Upper lobe of left lung (tissue), 6 donors: Measurements from ENCODE around the gene MYO18B. TPM values are rescaled to one million over a fixed set of nuclear protein-coding genes. Genes with fewer than 3 reads are reported as not detected.

Experiments
- ATAC-seq, 2 donors: fragments of 200-7000 bp; cut with Tn5 transposase; one replicate each; pipeline ENCODE4 v1.9.1; 2022; ENCODE audit warnings: mild to moderate bottlenecking in 2 of 2, moderate library complexity in 2 of 2; ENCODE audit not compliant: low FRiP score in 2 of 2
- DNase-seq, 2 donors: peaks; one replicate each; pipeline ENCODE4 v3.0.0-alpha.2; 2019 to 2020
- H3K27ac ChIP-seq, 4 donors: fragments of 200-600 bp; sonication (generic); one replicate each; pipeline ENCODE4 v1.5.1; 2016 to 2019
- H3K27me3 ChIP-seq, 4 donors: fragments of 200-600 bp; sonication (generic); one replicate each; pipeline ENCODE4 v1.5.1; 2017 to 2019
- H3K36me3 ChIP-seq, 4 donors: fragments of 200-600 bp; sonication (generic); one replicate each; pipeline ENCODE4 v1.5.1; 2016 to 2019
- H3K4me1 ChIP-seq, 4 donors: fragments of 200-600 bp; sonication (generic); one replicate each; pipeline ENCODE4 v1.5.1; 2018 to 2019
- H3K4me3 ChIP-seq, 4 donors: fragments of 200-600 bp; sonication (generic); one replicate each; pipeline ENCODE4 v1.5.1; 2017 to 2019; ENCODE audit warnings: mild to moderate bottlenecking in 2 of 4, moderate library complexity in 1 of 4
- H3K9me3 ChIP-seq, 4 donors: fragments of 200-600 bp; sonication (generic); one replicate each; pipeline ENCODE4 v1.5.1; 2018 to 2019
- EP300 ChIP-seq, 4 donors: sonication (generic); formaldehyde crosslinking; IDR thresholded peaks; one replicate each; pipeline ENCODE4 v1.5.1; 2017; ENCODE audit warnings: antibody characterized with exemption in 4 of 4, control low read depth in 2 of 4
- POLR2A ChIP-seq, 4 donors: fragments of 450-650 bp; IDR thresholded peaks; one replicate each; pipeline ENCODE4 v1.5.1; 2016 to 2017; ENCODE audit warnings: antibody characterized with exemption in 4 of 4, mild to moderate bottlenecking in 2 of 4
- POLR2AphosphoS5 ChIP-seq, 2 donors: sonication (generic); formaldehyde crosslinking; IDR thresholded peaks; one replicate each; pipeline ENCODE4 v1.5.1; 2017; ENCODE audit warnings: antibody characterized with exemption in 2 of 2
- WGBS, 2 donors: methylation state at CpG; one replicate each; pipeline ENCODE4 v1.1.5; 2017 to 2018; 5-methylcytosine and 5-hydroxymethylcytosine counted together
- total RNA-seq, 6 donors: library from RNA; depleted of rRNA in 4 of 6; stranded (reverse); fragments of >200 nt in 4 of 6; gene quantifications; one replicate each; pipeline versions ENCODE4 v1.1.0 to v1.2.1, GENCODE V29; 2016 to 2021
- TF ChIP-seq, protein P1 (sequence below), 6 experiments: fragments of 450-650 bp in 4 of 6; fragments of 200-600 bp in 2 of 6; sonication (generic) in 2 of 6; IDR thresholded peaks; one replicate each; pipeline ENCODE4 v1.5.1; 2016 to 2019; ENCODE audit warnings: antibody characterized with exemption in 6 of 6
- donor health status: DM: no; HTN: no; CAD: no; lungs with moderate emphysema.
- donor health status: DM: no; HTN: yes; CAD: no; lungs with severe emphysema.

MYO18B gene
- total RNA-seq, 6 donors from 2014 or later: 0.09 to 1.3 (median 0.17) TPM; not detected in 3

DNA sequence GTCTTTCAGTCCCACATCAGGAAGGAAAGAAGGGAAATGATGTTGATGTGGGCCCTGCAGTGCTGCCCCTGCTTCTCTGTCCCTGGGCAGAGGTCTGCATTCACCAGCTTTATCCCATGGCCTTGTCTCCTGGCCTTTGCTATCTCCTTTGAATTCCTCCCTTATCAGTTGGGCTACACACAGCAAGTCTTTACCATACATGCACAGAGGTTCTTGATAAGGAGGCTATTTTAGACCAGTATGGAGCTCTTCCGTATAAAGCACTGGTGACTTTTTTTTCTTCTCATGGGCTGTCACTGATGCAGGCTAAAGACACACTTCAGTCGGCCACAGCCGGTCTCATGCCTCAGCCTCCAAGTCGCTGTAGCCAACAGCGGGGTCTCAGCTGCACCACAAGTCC lies 20.2 kb downstream of the MYO18B start:
- Histone ChIP-seq H3K4me3 (no peak overlapping the region), H3K27me3 (peaks cover 0 to 2% (median 0%) of the 10 kb centered on the region in 4 donors), H3K9me3 (peaks cover 0 to 17% (median 11%) of the 10 kb centered on the region in 4 donors), H3K36me3 (no peaks in the 10 kb centered on the region), H3K4me1 (peaks cover 0 to 7% (median 5%) of the 10 kb centered on the region in 4 donors), H3K27ac (no peak overlapping the region)
- ATAC-seq (no peak), DNase-seq (no peak)
- WGBS, 2 donors: 73 to 74% methylated on average over 5 of the region's 5 CpGs
- no peak for TF ChIP-seq EP300 (IDR thresholded peaks at IDR 0.05)
- no peak for TF ChIP-seq POLR2A (IDR thresholded peaks at IDR 0.05)
- TF ChIP-seq, protein P1, sequence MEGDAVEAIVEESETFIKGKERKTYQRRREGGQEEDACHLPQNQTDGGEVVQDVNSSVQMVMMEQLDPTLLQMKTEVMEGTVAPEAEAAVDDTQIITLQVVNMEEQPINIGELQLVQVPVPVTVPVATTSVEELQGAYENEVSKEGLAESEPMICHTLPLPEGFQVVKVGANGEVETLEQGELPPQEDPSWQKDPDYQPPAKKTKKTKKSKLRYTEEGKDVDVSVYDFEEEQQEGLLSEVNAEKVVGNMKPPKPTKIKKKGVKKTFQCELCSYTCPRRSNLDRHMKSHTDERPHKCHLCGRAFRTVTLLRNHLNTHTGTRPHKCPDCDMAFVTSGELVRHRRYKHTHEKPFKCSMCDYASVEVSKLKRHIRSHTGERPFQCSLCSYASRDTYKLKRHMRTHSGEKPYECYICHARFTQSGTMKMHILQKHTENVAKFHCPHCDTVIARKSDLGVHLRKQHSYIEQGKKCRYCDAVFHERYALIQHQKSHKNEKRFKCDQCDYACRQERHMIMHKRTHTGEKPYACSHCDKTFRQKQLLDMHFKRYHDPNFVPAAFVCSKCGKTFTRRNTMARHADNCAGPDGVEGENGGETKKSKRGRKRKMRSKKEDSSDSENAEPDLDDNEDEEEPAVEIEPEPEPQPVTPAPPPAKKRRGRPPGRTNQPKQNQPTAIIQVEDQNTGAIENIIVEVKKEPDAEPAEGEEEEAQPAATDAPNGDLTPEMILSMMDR (IDR thresholded peaks at IDR 0.05): no peak
- no peak for TF ChIP-seq POLR2AphosphoS5 (IDR thresholded peaks at IDR 0.05)

DNA sequence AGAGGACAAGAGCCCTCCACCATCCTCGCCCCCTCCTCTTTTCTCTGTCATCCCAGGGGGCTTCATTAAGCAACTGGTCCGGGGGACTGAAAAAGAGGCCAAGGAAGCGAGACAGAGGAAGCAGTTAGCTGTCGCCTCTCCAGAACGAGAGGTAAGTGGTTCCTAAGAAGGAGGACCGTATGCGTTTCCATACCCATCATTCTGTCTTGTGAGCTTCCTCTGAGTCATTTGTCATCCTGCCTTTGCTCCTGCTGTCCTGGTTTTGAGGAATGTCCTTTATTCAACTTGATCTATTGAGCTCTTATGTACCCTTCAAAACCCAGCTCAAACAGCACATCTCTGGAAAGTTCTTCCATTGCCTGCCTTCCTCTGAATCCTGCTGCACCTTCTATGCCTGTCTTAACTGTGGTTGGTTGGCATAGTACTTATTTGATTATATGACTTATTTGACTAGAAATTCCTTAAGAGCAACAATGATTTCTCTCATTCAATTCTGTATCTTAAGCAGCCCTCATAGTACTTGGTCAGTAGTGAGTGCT lies 21.3 kb downstream of the MYO18B start:
- Histone ChIP-seq H3K36me3 (no peaks in the 10 kb centered on the region), H3K27me3 (peaks cover 0 to 2% (median 0%) of the 10 kb centered on the region in 4 donors), H3K4me3 (no peak overlapping the region), H3K9me3 (peaks cover 0 to 17% (median 11%) of the 10 kb centered on the region in 4 donors), H3K4me1 (peaks cover 0 to 7% (median 5%) of the 10 kb centered on the region in 4 donors), H3K27ac (no peak overlapping the region)
- TF ChIP-seq POLR2A (IDR thresholded peaks at IDR 0.05): no peak
- no peak for TF ChIP-seq EP300 (IDR thresholded peaks at IDR 0.05)
- TF ChIP-seq POLR2AphosphoS5 (IDR thresholded peaks at IDR 0.05): no peak
- TF ChIP-seq, protein P1 (IDR thresholded peaks at IDR 0.05): no peak
- ATAC-seq (no peak), DNase-seq (no peak)
- WGBS, 2 donors: 75 to 77% methylated on average over 7 of the region's 7 CpGs

DNA sequence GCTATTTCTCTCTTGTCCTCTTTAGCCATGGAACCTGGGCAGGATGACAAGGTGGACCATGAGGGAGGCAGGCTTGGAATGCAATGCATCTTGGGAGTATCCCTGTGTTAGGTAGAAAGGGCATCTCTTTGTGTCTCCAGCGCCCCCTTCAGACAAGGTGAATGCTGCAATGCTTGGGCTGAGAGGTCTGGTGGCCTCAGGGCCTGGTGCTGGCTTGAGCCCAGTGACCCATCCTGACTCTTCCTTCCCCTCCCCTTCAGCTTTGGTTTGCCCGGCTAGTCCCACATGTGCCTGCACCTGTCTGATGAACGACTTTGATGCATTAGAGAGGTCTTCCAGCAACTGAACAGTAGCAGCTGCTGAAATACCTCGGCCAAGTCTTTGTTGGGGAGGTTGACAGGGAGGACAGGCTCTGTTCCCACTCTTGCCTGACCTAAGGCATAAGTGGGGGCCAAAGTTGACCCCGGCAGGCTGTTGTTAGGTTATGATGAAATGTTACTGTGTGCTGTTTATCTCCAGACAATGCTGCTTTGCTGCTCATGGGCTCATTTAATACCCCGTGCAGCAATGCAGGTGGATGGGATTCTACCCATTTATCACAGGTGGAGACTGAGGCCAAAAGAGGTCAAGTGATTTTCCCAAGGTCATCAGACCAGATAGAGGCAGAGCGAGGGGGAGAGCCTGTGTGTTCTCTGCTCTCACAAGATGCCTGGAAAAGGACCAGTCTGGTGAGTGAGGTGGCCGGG lies 22.5 kb downstream of the MYO18B start:
- no peaks in the 10 kb centered on the region for H3K36me3 ChIP-seq
- peaks cover 0 to 2% (median 0%) of the 10 kb centered on the region in 4 donors for H3K27me3 ChIP-seq
- 66 to 70% methylated on average over 4 to 8 of the region's 8 CpGs for WGBS, 2 donors
- TF ChIP-seq EP300 (IDR thresholded peaks at IDR 0.05) (no peak), POLR2A (IDR thresholded peaks at IDR 0.05) (no peak), POLR2AphosphoS5 (IDR thresholded peaks at IDR 0.05) (no peak)
- TF ChIP-seq, protein P1 (IDR thresholded peaks at IDR 0.05): no peak
- ATAC-seq: no peak
- H3K27ac ChIP-seq: no peak overlapping the region
- no peak for DNase-seq
- H3K4me1 ChIP-seq: peaks cover 0 to 5% (median 3%) of the 10 kb centered on the region in 4 donors
- H3K9me3 ChIP-seq: peaks cover 0 to 17% (median 11%) of the 10 kb centered on the region in 4 donors
- H3K4me3 ChIP-seq: no peak overlapping the region

DNA sequence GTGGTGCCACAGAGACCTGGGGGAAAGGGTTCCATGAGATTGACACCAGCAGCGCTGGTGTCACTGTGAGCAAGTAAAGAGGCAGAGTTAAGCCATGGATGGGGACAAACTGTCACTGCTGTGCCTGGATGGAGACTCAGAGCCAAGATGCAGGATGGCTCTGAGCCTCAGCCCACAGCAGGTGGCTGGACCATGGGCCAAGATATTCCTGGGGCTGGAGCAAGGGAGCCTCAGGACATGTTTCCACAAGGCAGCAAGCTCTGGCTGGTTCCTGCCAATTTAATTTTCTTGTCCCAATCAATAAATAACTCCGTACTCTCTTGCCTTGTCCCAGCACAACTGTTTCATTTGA lies 23.0 kb downstream of the MYO18B start:
- no peak for ATAC-seq
- Histone ChIP-seq H3K9me3 (peaks cover 0 to 17% (median 11%) of the 10 kb centered on the region in 4 donors), H3K4me1 (peaks cover 0 to 1% (median 0%) of the 10 kb centered on the region in 4 donors), H3K4me3 (no peak overlapping the region), H3K27me3 (peaks cover 0 to 2% (median 0%) of the 10 kb centered on the region in 4 donors), H3K27ac (no peak overlapping the region), H3K36me3 (no peaks in the 10 kb centered on the region)
- TF ChIP-seq POLR2A (IDR thresholded peaks at IDR 0.05): no peak
- TF ChIP-seq, protein P1 (IDR thresholded peaks at IDR 0.05): no peak
- no peak for TF ChIP-seq EP300 (IDR thresholded peaks at IDR 0.05)
- no peak for TF ChIP-seq POLR2AphosphoS5 (IDR thresholded peaks at IDR 0.05)
- no peak for DNase-seq
- WGBS, 2 donors: 80 to 93% methylated on average over 2 of the region's 2 CpGs
